ENCODE measurements around the gene CRAT. TPM values are rescaled to one million over a fixed set of nuclear protein-coding genes. Genes with fewer than 3 reads are reported as not detected.

Gene CRAT
- total and polyA plus RNA-seq, 5 donors from 2014 or later: 8.7 to 12.5 (median 10.9) TPM

- Histone ChIP-seq H3K36me3 (ENCODE audit: control insufficient read depth, insufficient read depth, low read length) (peaks cover 14% of the 10 kb centered on the region), H3K4me3 (ENCODE audit: low read depth, low read length) (no peak overlapping the region), H3K4me1 (ENCODE audit: control insufficient read depth, insufficient read depth, low read length, poor library complexity, severe bottlenecking) (peaks cover 33% of the 10 kb centered on the region), H3K9me3 (ENCODE audit: control insufficient read depth in 2 of 2, low read length in 2 of 2) (no peaks in the 10 kb centered on the region), H3K27ac (ENCODE audit: insufficient read depth, low read length, poor library complexity, severe bottlenecking) (no peak overlapping the region), H3K27me3 (ENCODE audit: control insufficient read depth, insufficient read depth, low read length) (no peaks in the 10 kb centered on the region)
- Mint-ChIP-seq H3K9me3 (no peaks in the 10 kb centered on the region), H3K27me3 (no peaks in the 10 kb centered on the region), H3K4me1 (peaks cover 0 to 38% (median 14%) of the 10 kb centered on the region in 4 donors), H3K36me3 (peaks cover 3% of the 10 kb centered on the region), H3K4me3 (peak overlapping the region in 2 of 4 donors; percentile 32 to 55), H3K27ac (peak overlapping the region in 2 of 3 donors; percentile 81 to 89)
- ATAC-seq (ENCODE audit: low read depth in 2 of 2) (peak; percentile 28 to 29), DNase-seq (peak in 2 of 3 donors; percentile 25 to 78)
Observed at GRCh38 chr9:129071526-129072126, 39.0 kb downstream of the CRAT start.

- no peaks in the 10 kb centered on the region for H3K9me3 ChIP-seq (ENCODE audit: control insufficient read depth in 2 of 2, low read length in 2 of 2)
- ATAC-seq (ENCODE audit: low read depth in 2 of 2): no peak
- Mint-ChIP-seq H3K9me3 (no peaks in the 10 kb centered on the region), H3K27ac (peak overlapping the region in 1 of 3 donors; percentile 56), H3K4me1 (peaks cover 0 to 38% (median 14%) of the 10 kb centered on the region in 4 donors), H3K4me3 (no peak overlapping the region), H3K27me3 (no peaks in the 10 kb centered on the region), H3K36me3 (peaks cover 4% of the 10 kb centered on the region)
- peaks cover 33% of the 10 kb centered on the region for H3K4me1 ChIP-seq (ENCODE audit: control insufficient read depth, insufficient read depth, low read length, poor library complexity, severe bottlenecking)
- H3K27ac ChIP-seq (ENCODE audit: insufficient read depth, low read length, poor library complexity, severe bottlenecking): no peak overlapping the region
- DNase-seq: no peak
- H3K36me3 ChIP-seq (ENCODE audit: control insufficient read depth, insufficient read depth, low read length): peaks cover 14% of the 10 kb centered on the region
- H3K4me3 ChIP-seq (ENCODE audit: low read depth, low read length): no peak overlapping the region
- H3K27me3 ChIP-seq (ENCODE audit: control insufficient read depth, insufficient read depth, low read length): no peaks in the 10 kb centered on the region
Observed at GRCh38 chr9:129070696-129071525, 39.7 kb downstream of the CRAT start.

GRCh38 chr9:129069862-129070641, 40.5 kb downstream of the CRAT start:
- H3K4me1 ChIP-seq (ENCODE audit: control insufficient read depth, insufficient read depth, low read length, poor library complexity, severe bottlenecking): peaks cover 33% of the 10 kb centered on the region
- no peak overlapping the region for H3K27ac ChIP-seq (ENCODE audit: insufficient read depth, low read length, poor library complexity, severe bottlenecking)
- Mint-ChIP-seq H3K36me3 (peaks cover 8% of the 10 kb centered on the region), H3K27ac (peak overlapping the region in 1 of 3 donors; percentile 73), H3K9me3 (no peaks in the 10 kb centered on the region), H3K4me3 (no peak overlapping the region), H3K4me1 (peaks cover 0 to 38% (median 14%) of the 10 kb centered on the region in 4 donors), H3K27me3 (no peaks in the 10 kb centered on the region)
- H3K4me3 ChIP-seq (ENCODE audit: low read depth, low read length): no peak overlapping the region
- H3K36me3 ChIP-seq (ENCODE audit: control insufficient read depth, insufficient read depth, low read length): peaks cover 19% of the 10 kb centered on the region
- ATAC-seq (ENCODE audit: low read depth in 2 of 2) (no peak), DNase-seq (no peak)
- H3K27me3 ChIP-seq (ENCODE audit: control insufficient read depth, insufficient read depth, low read length): no peaks in the 10 kb centered on the region
- no peaks in the 10 kb centered on the region for H3K9me3 ChIP-seq (ENCODE audit: control insufficient read depth in 2 of 2, low read length in 2 of 2)

- Mint-ChIP-seq H3K27me3 (no peaks in the 10 kb centered on the region), H3K9me3 (no peaks in the 10 kb centered on the region), H3K4me1 (peaks cover 0 to 37% (median 12%) of the 10 kb centered on the region in 4 donors), H3K4me3 (peak overlapping the region in 3 of 4 donors; percentile 48 to 80 (median 78)), H3K27ac (peak overlapping the region; percentile 88 to 98 (median 92)), H3K36me3 (peaks cover 8% of the 10 kb centered on the region)
- ATAC-seq (ENCODE audit: low read depth in 2 of 2) (peak; percentile 91 to 94), DNase-seq (peak in 2 of 3 donors; percentile 50 to 85)
- peak overlapping the region; percentile 23 for H3K27ac ChIP-seq (ENCODE audit: insufficient read depth, low read length, poor library complexity, severe bottlenecking)
- peaks cover 22% of the 10 kb centered on the region for H3K36me3 ChIP-seq (ENCODE audit: control insufficient read depth, insufficient read depth, low read length)
- H3K9me3 ChIP-seq (ENCODE audit: control insufficient read depth in 2 of 2, low read length in 2 of 2): no peaks in the 10 kb centered on the region
- no peak overlapping the region for H3K4me3 ChIP-seq (ENCODE audit: low read depth, low read length)
- H3K4me1 ChIP-seq (ENCODE audit: control insufficient read depth, insufficient read depth, low read length, poor library complexity, severe bottlenecking): peaks cover 33% of the 10 kb centered on the region
- H3K27me3 ChIP-seq (ENCODE audit: control insufficient read depth, insufficient read depth, low read length): no peaks in the 10 kb centered on the region
Observed at GRCh38 chr9:129068990-129069861, 41.4 kb downstream of the CRAT start.

- Histone ChIP-seq H3K4me3 (ENCODE audit: low read depth, low read length) (no peak overlapping the region), H3K9me3 (ENCODE audit: control insufficient read depth in 2 of 2, low read length in 2 of 2) (no peaks in the 10 kb centered on the region), H3K27ac (ENCODE audit: insufficient read depth, low read length, poor library complexity, severe bottlenecking) (no peak overlapping the region), H3K27me3 (ENCODE audit: control insufficient read depth, insufficient read depth, low read length) (no peaks in the 10 kb centered on the region), H3K4me1 (ENCODE audit: control insufficient read depth, insufficient read depth, low read length, poor library complexity, severe bottlenecking) (peaks cover 33% of the 10 kb centered on the region), H3K36me3 (ENCODE audit: control insufficient read depth, insufficient read depth, low read length) (peaks cover 26% of the 10 kb centered on the region)
- Mint-ChIP-seq H3K4me1 (peaks cover 0 to 32% (median 10%) of the 10 kb centered on the region in 4 donors), H3K36me3 (peaks cover 13% of the 10 kb centered on the region), H3K27ac (peak overlapping the region; percentile 69 to 92 (median 88)), H3K9me3 (no peaks in the 10 kb centered on the region), H3K4me3 (no peak overlapping the region), H3K27me3 (no peaks in the 10 kb centered on the region)
- no peak for DNase-seq
- ATAC-seq (ENCODE audit: low read depth in 2 of 2): no peak
Observed at GRCh38 chr9:129068110-129068509, 42.5 kb downstream of the CRAT start.

GRCh38 chr9:129064499-129064908, 46.1 kb downstream of the CRAT start:
- ATAC-seq (ENCODE audit: low read depth in 2 of 2): no peak
- Histone ChIP-seq H3K36me3 (ENCODE audit: control insufficient read depth, insufficient read depth, low read length) (peaks cover 38% of the 10 kb centered on the region), H3K9me3 (ENCODE audit: control insufficient read depth in 2 of 2, low read length in 2 of 2) (no peaks in the 10 kb centered on the region), H3K27me3 (ENCODE audit: control insufficient read depth, insufficient read depth, low read length) (no peaks in the 10 kb centered on the region), H3K4me3 (ENCODE audit: low read depth, low read length) (no peak overlapping the region), H3K27ac (ENCODE audit: insufficient read depth, low read length, poor library complexity, severe bottlenecking) (no peak overlapping the region), H3K4me1 (ENCODE audit: control insufficient read depth, insufficient read depth, low read length, poor library complexity, severe bottlenecking) (peaks cover 12% of the 10 kb centered on the region)
- DNase-seq: no peak
- Mint-ChIP-seq H3K27ac (no peak overlapping the region), H3K36me3 (peaks cover 18% of the 10 kb centered on the region), H3K27me3 (no peaks in the 10 kb centered on the region), H3K4me1 (peaks cover 0 to 14% (median 3%) of the 10 kb centered on the region in 4 donors), H3K9me3 (no peaks in the 10 kb centered on the region), H3K4me3 (no peak overlapping the region)

- Histone ChIP-seq H3K4me3 (ENCODE audit: low read depth, low read length) (no peak overlapping the region), H3K4me1 (ENCODE audit: control insufficient read depth, insufficient read depth, low read length, poor library complexity, severe bottlenecking) (no peaks in the 10 kb centered on the region), H3K9me3 (ENCODE audit: control insufficient read depth in 2 of 2, low read length in 2 of 2) (no peaks in the 10 kb centered on the region), H3K27me3 (ENCODE audit: control insufficient read depth, insufficient read depth, low read length) (no peaks in the 10 kb centered on the region), H3K36me3 (ENCODE audit: control insufficient read depth, insufficient read depth, low read length) (peaks cover 43% of the 10 kb centered on the region), H3K27ac (ENCODE audit: insufficient read depth, low read length, poor library complexity, severe bottlenecking) (no peak overlapping the region)
- DNase-seq (no peak), ATAC-seq (ENCODE audit: low read depth in 2 of 2) (no peak)
- H3K36me3 Mint-ChIP-seq: peaks cover 18% of the 10 kb centered on the region
- no peak overlapping the region for H3K27ac Mint-ChIP-seq
- no peak overlapping the region for H3K4me3 Mint-ChIP-seq
- no peaks in the 10 kb centered on the region for H3K4me1 Mint-ChIP-seq
- H3K9me3 Mint-ChIP-seq: peaks cover 0 to 1% (median 0%) of the 10 kb centered on the region in 7 donors
- no peaks in the 10 kb centered on the region for H3K27me3 Mint-ChIP-seq
Observed at GRCh38 chr9:129063061-129063460, 47.5 kb downstream of the CRAT start.
